ENCODE results near the gene AMOTL1.
"Not testable (repeated sequence)": the region's sequence is repeated elsewhere in the genome, so short reads cannot be mapped to it uniquely, and the experiment has no call there.

The AMOTL1 gene

DNA sequence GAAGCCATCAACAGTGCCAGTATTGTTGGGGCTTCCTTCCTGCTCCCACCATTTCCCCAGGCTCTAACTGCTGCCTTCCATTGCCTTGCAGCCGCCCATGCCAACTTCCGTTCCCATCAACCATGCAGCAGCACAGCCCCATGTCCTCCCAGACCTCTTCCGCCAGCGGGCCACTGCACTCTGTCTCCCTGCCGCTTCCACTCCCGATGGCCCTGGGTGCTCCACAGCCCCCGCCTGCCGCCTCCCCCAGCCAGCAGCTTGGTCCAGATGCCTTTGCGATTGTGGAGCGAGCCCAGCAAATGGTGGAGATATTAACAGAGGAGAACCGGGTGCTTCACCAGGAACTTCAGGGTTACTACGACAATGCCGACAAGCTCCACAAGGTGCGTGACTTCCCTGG lies 53.3 kb downstream of the AMOTL1 start:
- DNase-seq (ENCODE audit: low read depth), result no peak

DNA sequence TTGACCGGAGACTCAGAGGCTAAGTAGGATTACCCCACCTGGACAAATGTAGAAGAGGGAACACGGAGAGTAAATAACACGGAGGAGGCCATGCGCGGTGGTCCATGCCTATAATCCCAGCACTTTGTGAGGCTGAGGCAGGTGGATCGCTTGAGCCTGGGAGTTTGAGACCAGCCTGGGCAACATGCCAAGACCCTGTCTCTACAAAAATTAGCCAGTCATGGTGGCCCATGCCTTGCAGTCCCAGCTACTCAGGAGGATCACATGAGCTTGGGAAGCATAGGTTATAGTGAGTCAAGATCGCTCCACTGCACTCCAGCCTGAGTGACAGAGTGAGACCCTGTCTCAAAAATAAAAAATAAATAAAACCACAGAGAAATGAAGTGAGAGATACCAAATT lies 53.9 kb downstream of the AMOTL1 start:
- DNase-seq (ENCODE audit: low read depth), result no peak

DNA sequence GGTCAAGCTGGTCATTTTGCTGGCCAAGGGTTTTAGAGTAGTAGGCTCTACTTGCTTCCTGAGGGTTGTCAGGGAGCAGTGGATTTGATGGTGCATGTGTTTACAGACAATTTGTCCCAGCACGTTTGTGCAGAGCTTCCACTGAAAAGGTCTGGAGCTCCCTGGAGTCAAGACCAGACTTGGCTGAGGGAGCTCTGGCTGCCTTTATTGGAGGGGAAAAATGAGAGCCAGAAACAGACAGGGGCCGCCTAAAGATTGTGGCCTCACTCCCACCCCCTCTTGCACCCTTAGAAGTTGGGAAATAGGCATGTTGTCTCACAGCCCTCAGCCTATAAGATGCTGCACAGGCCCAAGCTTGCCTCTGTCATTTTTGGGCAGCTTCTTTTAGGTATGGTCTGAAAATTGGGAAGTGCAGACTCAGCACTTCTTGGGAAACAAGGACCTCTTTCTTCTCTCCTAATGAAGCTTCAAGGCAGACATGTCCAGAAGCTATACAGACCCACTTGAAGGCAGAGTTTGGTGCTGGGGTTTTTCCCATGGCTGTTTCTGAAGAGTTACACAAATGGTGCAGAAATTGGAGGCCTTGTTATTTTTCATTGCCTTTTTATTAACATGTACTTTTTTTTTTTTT lies 55.1 kb downstream of the AMOTL1 start:
- no peak for DNase-seq (ENCODE audit: low read depth)

DNA sequence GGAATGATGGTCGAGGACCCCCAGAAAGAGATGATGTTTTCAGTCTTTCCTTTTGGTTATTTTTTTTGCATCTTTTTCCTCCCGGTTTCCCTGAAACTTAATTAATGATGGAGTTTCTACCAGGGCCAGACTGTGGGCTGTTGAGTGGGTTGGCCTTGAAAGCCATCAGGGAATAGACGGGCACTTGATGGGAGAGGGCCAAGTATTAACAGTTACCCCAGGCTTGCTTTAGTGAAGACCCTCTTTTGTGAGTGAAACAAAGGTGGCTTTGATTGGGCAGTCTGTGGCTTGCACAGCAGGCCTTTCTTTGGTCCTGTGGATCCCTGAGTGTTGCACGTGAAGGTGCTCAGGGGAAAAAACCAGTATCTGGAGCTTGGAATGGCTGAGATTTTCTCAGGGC lies 56.9 kb downstream of the AMOTL1 start:
- no peak for DNase-seq (ENCODE audit: low read depth)

DNA sequence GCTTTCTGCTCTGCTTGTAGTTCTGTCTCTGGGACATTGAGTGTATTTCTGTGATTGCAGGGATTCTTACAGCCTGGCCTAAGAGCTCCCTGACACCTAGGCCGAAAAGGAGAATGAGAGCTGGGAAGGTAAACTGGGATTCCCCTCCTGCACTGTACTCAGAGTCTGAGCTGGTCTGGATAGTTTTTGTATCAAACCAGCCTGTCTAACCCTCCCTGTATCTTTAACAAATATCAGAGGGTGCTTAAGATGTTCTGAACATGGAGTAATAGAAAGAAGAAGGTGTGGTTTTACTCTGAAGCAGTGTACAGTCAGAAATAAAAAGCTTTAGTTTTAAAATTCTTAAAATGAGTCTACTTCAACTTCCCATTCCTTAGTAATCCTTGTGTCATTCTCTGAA lies 57.3 kb downstream of the AMOTL1 start:
- DNase-seq (ENCODE audit: low read depth), result no peak

DNA sequence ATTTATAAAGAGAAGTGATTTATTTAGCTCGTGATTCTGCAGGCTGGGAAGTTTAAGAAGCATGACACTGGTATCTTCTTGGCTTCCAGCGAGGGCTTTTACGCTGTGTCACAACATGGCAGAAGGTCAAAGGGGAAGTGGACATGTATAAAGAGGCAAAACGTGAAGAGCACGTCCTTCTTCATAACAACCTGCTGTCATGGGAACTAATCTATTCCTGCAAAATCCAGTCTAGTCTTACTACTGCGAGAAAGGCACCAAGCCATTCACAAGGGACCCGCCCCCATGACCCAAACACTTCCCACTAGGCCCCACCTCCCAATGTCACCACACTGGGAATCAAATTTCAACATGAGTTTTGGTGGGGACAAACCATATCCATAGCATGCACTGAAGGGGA lies 58.3 kb downstream of the AMOTL1 start:
- DNase-seq (ENCODE audit: low read depth), result no peak

DNA sequence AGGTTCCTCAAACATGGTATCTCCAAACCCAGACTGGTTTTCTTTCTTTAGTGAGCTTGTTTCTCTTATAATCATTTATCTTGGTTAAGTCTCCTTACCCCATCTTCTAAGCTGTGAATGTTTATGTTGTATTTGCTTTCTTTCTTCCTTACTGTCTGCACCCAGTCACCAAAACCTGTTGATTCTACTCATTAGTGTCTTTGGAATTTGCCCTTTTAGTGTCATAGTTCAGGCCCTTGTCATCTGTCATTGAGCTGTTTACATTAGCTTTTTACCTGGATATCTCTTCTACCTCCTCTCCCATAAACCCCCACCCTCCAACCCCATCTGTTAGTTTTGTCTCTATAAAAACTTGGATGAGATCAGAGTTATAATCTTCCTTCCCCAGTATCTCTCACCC lies 59.9 kb downstream of the AMOTL1 start:
- DNase-seq (ENCODE audit: low read depth), result no peak

DNA sequence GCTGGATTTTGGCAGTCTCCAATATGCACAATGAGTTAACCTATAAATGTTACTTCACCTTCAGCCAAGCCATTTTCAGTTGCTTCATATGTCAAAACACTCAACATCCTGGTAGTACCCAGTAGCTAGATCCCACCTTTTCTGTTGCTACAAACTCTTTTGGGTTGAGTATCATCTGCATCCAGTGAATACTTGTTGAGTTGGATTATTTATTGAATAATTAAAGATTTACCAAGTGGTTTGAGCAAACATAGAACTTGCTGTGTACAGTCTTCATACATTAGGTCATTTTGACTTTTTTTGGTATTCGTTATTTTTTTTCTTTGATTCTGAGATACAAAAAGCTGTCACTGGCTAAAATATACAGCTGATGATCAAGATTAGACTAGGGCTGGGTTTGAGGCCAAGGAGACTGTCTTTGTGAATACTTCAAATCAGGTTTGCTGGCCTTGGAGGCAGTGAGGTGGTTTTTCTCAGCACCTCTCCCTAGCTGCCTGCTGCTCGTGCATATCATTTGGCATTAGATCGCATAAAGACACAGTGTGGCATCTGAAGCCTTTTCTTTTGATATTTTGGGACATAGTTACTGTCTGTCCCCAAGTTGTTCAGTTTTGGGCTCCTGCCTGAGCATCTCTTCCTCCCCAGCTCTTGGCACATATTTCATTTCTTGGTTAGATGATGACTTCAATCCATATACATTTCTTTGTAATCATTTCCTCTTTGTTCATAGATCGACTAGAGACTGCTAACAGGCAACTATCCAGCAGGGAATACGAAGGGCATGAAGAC lies 62.8 kb downstream of the AMOTL1 start:
- no peak for DNase-seq (ENCODE audit: low read depth)

DNA sequence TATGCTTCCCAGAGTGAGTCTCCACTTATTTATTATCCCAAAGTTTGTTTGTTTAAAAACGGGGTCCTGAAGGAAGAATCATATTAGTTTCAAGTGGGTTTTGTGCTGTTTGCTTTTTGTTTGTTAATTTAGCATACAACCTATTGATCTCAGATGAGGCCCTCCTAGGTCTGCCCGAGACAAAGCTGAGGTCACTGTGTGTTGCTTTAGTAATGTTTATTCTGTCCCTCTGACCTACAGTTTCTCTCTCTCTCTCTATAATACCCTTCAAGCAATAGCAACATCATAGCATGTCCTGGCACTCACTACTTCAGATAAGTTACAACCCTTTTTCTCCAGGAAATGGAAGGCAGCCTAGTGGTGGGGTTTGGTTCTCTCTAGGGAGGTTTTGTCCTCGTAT lies 63.4 kb downstream of the AMOTL1 start:
- DNase-seq (ENCODE audit: low read depth), result no peak

DNA sequence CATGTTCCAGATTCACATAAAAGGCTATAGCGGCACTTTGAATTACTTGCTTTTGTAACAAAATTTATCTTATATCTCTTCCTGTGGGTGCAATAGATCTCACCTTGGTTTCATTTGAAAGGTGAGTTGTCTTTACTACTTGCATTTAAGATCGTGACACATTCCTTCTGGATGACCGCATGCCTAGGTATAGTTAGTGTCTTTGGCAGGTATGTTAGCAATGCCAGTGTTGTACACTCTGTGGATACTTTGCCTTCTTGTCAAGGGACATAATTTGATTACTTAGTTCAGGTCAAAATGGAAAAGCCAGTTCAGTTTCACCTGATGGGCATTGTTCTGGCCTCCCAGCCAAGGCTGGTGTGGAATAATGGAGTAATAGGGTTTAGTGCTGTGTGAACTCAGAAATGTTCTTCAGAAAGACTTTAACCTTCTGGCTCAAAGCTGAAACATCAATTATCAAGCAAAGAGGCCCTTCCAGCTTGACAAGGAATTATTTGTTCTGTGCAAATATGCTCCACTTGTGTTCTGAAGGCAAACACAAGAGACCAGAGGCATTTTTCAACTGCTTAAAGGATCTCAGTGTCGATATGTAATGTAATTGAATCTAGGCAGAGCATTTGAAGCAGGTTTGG lies 64.6 kb downstream of the AMOTL1 start:
- DNase-seq (ENCODE audit: low read depth), result no peak

DNA sequence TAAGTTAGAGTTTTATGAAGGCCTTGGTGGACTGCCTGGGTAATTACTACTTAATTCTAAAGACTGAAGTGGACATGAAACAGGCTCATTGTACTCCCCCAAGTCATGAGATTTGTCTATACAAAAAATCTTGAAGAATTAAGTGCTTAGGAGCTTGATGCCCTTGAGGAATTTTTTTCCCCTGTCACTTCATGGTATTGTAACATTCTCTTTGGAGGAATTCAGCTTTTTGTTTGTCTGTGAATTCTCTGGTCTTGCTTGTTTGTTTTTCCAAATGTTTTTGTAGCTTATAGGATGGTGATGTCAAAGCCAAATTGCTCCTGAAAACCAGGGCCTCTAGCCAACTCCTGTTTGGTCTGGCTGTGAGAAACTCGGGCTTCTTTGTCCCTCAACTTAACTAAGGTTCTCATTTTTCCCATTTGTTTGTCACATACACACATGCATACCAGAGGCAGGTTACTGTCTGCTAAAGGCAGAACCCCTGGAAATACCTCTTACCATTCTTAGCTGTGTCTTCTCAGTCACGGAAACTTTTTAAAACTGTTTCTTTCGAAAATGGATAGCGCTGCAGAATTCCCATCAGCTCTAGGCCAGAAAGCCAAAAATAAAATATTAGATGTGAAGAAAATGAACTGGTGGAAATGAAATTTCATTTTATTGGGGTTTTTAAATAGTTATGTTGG lies 66.9 kb downstream of the AMOTL1 start:
- no peak for DNase-seq (ENCODE audit: low read depth)

DNA sequence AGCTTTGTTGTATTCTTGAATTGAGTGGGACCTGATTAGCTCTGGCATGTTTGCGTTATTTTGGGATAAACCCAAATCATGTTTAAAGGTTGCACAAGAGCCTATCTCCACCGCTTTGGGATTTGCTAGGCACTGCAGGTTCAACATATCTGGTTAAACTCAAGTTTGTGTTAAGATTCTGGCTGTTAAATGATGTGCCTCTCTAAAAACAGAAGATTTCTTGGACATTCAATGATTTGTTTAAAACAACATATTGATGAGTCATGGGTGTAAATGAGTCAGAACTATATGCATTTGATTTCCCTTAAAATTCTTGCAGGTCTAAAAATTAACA lies 67.4 kb downstream of the AMOTL1 start:
- no peak for DNase-seq (ENCODE audit: low read depth)

DNA sequence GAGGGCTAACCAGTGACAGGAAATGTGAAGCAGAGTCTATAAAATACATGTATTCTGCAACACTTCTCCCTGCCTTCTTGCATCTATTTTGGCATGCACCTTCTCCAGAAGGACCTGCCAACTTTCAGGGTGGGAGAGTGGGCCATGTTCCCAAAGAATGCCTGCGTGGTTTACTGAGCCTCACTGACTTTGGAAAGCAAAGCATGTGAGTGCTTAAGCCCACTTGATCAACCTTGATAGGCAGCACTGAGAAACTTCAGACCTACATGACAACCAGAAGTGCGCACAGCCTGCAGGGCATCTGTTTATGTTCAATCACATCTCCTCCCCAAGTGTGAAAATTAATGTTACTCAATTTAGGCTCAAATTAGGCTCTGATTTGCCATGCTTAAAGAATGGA lies 69.2 kb downstream of the AMOTL1 start:
- DNase-seq (ENCODE audit: low read depth), result no peak

DNA sequence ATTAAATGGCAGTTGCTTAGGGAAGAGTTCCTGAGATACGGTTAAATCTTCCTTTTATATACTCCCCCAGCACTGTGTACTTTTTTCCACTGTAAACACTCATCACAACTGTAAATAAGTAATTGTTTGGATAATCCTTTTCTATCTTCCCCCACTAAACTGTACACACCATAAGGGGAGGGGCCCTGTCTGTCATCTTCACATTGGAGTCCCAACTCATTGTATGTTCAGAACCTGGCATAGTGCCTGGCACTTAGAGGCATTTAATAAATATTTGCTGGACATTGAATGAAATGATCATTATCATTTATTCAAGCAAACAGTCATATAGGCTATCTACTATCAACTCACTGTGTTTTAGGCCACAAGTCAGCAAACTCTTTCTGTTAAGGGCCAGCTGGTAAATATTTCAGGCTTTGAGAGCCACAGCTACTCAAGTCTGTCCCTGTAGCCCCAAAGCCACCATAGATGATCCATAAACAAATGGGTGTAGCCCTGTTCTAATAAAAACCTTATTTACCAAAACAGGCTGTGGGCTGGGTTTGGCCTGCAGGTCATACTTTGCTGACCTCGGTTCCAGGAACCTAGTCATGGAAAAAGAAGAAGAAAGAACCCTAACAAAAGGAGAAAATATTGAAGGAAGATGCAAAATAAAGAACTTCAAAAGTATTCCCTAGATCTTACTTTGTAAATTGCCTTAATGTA lies 70.0 kb downstream of the AMOTL1 start:
- DNase-seq (ENCODE audit: low read depth), result no peak

DNA sequence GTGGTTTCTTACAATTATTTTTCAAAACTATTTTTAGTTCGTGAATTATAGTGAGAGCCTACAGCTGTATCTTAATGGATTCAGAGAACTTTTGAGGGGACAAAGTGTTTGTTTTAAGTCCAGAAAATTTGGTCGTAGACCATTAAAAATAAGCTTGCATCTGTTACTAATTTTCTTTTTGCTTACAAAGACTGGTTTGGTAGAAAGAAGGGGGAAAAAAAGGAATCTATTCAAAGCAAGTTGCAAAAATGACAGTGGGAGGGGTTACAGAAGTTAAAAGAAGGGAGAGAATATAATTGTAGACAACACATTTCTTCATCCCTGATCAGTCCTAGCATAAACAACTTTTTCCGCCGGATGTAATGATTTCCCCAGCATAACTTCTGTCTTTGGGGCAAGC lies 72.1 kb downstream of the AMOTL1 start:
- no peak for DNase-seq (ENCODE audit: low read depth)

DNA sequence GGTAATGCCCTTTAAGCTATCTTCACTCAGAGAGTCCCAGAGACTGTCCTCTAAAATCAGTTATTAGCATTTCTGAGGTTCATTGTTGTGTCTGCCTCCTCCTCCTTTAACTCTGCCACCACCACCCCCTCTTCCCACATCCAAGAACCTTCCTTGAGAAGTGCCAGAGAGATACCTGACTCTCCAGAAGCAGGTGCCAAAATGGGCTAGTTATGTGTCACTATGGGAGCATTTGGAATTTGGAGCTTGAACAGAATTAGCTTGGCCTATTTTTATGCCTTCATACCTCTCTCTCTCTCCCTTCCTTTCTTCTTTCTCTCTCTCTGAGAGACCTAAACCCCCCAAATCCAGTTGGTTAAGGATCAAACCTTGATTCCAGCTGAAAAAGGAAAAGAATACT lies 75.9 kb downstream of the AMOTL1 start:
- no peak for DNase-seq (ENCODE audit: low read depth)

DNA sequence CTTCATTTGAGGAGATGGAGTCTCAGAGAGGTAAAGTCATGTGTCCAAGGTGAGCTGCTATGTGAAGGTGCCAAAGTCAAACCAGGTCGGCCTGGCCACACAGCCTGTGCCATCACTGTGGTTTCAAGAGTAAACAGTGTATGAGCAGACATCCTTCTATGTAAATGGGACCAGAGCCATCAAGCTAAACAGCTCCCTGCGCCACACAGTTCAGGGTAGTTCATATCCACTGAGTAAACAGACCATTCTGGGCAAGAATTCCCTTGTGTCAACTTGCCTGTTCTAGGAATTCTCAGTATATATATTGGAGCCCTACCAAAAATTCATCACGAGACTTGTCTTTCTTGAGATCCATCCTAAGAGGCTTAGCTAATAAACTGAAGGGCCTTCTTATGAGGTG lies 77.5 kb downstream of the AMOTL1 start:
- DNase-seq (ENCODE audit: low read depth), result no peak

DNA sequence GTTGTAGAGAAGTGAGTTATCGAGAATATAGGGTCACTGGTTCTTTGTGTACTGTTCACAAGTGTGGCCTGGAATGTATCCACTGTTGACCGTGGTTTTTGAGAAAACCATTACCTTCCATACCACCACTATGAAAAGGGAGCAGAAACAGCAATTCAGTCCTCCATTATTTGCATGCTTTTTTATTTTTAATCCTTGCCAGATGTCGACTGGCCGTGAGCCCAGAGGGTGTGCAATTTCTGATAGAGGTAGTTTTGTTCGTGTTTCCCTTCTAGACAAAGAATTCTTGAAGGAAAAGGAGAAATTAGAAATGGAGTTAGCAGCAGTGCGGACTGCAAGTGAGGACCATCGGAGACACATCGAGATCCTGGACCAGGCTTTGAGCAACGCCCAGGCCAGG lies 81.7 kb downstream of the AMOTL1 start:
- DNase-seq (ENCODE audit: low read depth), result no peak

DNA sequence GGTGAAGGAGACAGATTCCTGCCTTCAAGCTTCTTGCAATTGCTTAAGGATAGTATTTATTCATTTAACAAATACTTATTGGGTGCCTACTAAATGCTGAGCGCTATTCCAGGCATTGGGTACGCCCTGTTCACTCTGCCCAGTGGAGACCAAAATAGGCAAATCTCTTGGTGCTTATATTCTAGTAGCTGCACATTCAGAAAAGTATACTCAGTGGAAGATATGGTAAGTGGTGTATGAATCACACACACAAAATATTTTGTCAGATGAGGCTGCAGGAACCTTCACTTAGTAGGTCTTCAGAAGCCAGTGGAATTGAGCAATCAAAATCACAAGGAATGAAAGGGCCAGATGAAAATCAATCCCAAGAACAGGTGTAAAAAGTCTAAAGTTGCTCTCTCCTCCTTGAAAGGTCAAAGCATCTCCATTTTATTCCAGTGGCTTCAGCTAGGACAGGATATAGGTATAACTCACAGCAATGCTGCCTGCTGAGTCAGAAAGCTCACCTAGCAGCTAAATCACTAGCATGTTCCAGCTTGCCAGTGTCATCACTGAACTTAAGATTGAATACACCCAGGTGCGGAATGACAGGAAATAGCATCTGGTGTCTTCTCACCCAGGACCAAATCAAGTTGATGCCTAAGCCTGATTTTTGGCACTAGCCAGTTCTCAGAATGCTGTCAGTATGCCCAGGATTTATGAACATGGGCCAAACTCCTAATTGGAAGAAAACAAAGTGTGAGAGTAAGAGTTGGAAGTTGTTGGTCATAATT lies 83.9 kb downstream of the AMOTL1 start:
- DNase-seq (ENCODE audit: low read depth), result no peak

DNA sequence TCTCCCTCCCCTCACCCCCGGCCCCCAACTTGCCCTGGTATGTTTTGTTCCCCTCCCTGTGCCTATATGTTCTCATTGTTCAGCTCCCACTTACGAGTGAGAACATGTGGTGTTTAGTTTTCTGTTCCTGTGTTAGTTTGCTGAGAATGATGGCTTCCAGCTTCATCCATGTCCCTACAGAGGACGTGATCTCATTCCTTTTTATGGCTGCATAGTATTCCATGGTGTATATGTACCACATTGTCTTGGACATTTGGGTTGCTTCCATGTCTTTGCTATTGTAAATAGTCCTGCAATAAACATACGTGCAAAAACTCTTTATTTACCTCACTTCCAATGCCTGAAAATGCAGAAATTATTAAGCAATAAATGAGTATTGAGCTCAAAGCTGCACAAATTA lies 85.1 kb downstream of the AMOTL1 start:
- DNase-seq (ENCODE audit: low read depth), result not testable (repeated sequence)

DNA sequence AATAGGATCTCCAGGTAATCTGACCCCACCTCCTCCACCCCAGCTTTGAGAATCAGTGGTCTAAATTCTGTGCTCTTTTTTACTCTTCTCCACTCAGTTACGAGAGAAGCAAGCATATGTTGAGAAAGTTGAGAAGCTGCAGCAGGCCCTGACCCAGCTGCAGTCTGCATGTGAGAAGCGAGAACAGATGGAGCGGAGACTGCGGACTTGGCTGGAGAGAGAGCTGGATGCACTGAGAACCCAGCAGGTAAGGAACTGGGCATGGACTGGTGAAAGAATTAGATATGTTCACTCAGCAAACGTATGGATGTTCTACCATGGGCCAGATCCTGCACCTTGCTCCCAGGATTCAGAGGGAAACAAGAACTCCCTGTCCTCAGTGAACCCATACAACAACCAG lies 85.7 kb downstream of the AMOTL1 start:
- DNase-seq (ENCODE audit: low read depth), result no peak
